C1 segment of cervical spinal cord (tissue), 14 donors: Measurements from ENCODE around the gene SLC66A3.

Source experiments
- DNase-seq, 14 donors: peaks; one replicate each; lab custom pipeline; 2025; lab: John Stamatoyannopoulos, UW

SLC66A3 gene

DNA sequence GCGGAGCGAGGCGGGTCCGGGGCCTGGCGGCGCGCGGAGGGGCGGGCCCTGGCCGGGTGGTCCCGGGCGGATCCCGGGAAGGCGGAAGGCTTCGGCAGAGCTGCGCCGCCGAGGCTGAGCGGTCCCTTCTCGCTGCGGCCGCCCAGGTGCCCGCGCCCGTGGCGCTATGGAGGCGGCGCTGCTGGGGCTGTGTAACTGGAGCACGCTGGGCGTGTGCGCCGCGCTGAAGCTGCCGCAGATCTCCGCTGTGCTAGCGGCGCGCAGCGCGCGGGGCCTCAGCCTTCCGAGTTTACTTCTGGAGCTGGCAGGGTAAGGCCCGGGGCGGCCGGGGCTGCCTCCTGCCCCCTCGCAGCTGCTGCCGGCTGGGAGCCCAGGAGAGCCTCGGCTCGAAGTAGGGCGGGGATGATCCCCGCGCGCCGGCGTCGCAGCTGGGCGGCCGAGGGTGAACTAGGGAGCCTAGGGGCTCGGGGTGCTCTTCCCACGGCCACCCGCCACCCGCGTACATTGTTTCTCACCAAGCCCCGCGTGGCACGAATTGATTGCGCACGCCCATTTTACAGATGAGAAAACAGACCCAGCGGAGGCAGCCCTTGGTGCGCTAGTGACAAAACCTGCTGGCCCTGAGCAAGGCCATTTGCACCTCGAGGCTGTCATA lies at the start of gene SLC66A3:
Gene SLC66A3 (plus strand): TSS at position 87 of the 655 bp plus-strand sequence. CDS start 80 bp downstream, at position 167.
- peak in 6 of 14 donors; percentile 80 to 94 (median 86) for DNase-seq

- DNase-seq = no peak
Measured at GRCh38 chr2:11109002-11109401, 46.3 kb upstream of the SLC66A3 start.

GRCh38 chr2:11112870-11113428 lies 42.3 kb upstream of the SLC66A3 start:
- no peak for DNase-seq

DNA sequence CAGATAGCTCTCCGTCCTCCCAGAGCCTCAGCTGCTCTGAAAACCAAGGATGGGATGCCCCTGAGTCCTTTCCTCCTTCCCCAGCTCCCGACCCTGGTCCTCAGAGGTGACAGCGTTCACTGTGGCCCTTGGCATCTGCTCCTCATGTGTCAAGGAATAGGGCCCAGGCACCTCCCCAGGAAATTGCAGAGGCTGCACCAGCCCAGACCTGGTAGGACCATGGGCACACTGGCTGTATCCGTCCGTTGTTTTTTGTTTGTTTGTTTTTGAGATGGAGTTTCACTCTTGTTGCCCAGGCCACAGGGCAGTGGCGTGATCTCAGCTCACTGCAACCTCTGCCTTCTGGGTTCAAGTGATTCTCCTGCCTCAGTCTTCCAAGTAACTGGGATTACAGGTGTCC lies 37.5 kb upstream of the SLC66A3 start:
- DNase-seq = no peak

DNA sequence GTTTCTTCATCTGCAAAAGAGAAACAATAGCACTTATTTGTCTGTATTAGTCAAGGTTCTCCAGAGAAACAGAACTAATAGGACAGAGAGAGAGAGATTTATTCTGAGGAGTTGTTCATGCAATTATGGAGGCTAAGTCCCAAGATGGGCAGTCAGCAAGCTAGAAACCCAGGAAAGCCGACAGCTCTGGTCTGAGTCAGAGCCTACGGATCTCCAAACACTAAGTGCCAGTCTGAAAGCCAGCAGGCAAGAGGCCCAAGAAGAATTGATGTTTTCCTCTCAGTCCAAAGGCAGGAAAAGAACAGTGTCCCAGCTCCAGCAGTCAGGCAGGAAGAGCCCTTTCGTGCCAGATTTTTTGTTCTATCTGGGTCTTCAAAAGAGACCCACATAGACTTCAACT lies 36.5 kb upstream of the SLC66A3 start:
- DNase-seq = peak in 1 of 14 donors; percentile 18

DNA sequence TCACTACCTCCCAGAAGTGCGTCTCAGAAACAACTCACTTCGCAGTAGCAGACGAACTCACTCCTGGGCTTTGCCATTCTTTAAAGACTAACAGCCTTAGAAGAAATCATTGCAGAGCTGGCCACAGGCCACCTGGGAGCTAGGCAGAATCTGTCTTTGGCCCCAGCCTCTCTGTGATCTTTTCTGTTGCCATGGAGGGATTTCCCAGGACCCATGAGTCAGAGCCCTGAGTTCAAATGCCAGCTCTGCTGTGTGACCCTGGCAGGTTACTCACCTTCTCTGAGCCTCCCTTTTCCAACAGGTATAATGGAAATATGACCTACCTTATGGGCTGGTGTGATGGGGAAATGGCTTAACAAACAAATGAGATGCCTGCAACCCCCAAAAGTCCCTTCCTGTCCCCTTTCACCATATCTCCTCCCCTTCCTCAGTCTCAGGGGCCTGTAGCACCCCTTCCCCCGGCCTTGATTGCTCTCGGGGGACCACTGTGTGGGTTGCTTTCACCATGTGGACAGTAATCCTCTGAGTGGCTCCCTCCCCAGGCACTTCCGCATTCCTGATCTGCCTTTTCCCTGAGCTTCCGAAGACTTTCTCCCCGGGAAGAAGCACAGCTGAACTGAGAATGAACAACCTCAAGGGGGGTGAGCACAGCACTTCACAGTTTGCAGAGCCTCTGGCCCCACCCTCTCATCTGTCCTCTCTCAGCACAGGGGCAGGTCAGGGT lies 34.0 kb upstream of the SLC66A3 start:
- peak in 1 of 14 donors; percentile 41 for DNase-seq

DNA sequence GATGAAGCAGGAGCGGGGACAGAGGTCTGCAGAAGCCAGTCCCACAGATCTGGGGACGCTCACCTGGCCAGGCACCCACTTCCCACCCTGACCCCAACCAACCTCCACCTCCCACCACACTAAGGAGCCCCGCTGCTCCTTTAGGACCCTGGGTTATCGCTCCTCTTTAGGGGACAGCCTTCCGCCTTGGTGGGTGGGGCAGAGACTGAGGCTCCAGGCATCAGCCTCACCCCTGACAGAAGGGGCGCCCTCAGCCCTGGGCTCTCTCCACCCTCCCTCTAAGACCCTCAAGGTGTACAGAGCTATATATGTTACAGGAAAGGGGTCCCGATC lies 33.5 kb upstream of the SLC66A3 start:
- no peak for DNase-seq

- DNase-seq = no peak
Measured at GRCh38 chr2:11122380-11122779, 32.9 kb upstream of the SLC66A3 start.

GRCh38 chr2:11123001-11123809 lies 32.1 kb upstream of the SLC66A3 start:
- no peak for DNase-seq

DNA sequence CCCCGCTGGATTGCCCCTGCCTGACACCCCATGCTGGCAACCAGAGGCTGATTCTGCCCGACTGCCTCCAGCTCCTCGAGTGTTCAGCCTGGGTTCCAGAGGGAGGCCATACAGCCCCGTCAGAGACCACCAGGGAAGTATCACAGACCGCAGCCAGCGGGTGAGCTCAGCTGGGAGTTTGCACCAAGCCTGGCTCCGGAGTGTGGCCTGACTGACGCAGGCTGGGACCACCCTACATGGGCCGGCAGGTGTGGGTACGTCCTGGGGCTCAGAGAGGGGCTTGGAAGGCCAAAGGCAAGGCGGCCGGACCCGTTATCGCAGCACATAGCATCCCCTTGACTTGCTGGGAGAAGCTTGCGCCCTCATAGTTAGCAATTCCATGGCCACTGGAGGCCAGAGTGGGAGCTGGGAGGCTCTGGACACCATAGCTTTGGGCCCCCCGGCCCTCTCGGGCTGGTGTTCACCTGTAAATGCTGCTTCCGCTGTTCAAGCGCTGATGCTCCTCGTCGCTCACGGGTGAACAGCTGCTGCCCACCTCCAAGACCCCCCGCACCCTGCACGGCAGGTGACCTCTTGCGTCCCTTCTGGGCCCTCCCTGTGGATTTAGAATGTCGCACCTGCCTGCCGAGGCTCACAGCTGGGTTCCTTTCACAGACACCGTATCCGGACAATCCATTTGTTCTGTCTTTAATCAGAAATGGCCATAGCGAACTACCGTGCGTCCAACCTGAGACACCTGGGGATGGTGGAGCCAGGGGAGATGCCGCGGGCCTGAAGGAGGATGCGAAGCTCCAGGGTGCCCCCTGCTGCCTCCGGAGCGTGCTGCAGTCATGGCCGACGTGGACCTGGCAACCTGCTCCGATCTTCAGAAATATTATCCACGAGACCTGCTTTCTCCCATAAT lies 31.2 kb upstream of the SLC66A3 start:
- peak in 8 of 14 donors; percentile 5 to 49 (median 22) for DNase-seq

DNA sequence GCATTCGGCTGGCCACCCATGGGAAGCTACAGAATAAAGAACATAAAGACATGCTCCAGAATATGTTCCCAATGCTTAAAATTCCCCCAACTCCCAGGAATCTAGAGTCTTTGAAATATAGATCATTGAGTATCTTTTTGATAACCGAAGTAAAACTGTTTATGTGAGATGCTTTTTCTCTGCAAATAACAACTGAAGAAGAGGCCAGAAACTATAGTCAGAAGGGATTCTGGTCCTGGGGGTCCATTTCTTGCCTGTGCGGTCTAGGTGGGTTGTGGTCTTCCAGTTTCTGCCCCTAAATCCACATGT lies 30.6 kb upstream of the SLC66A3 start:
- DNase-seq = no peak

GRCh38 chr2:11127761-11128160 lies 27.5 kb upstream of the SLC66A3 start:
- no peak for DNase-seq

- no peak for DNase-seq
Measured at GRCh38 chr2:11128243-11128951, 26.9 kb upstream of the SLC66A3 start.

- peak in 1 of 14 donors; percentile 32 for DNase-seq
Measured at GRCh38 chr2:11129598-11130449, 25.4 kb upstream of the SLC66A3 start.

DNA sequence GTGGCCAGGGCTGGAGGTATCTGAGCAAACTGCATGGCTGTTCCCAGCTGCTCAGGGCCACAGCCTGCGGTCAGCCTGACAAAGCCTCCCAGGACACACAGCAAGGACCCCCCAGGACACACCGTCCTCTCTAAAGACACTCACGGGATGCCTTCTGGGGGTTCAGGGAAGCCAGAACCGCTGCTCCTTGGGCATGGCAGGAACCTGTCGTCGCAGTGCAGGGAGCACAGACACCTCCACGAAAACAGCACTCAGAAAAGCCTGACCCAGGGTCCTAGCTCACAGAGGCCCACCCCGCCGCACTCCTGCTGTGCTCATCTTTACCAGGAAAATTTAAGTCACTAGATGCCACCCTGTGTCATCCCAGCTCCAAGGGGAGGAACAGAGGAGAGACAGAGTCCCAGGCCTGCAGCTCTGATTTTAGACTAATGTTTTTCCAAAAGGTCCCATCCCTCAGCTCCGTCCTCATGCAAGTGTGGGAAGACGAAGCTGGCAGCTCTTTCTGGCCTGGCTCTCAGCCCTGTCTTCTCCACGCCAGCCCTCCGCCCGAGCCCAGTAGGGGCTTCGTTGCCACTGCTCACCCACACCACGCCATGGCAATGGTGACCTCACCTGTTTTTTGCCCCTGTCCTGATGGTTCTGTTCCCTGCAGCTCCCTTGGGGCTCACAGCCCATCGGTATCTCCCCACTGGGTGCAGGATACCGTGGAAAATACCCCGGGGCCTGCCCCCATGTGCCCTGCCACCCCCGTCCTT lies 23.9 kb upstream of the SLC66A3 start:
- DNase-seq = no peak

GRCh38 chr2:11132036-11132671 lies 23.1 kb upstream of the SLC66A3 start:
- DNase-seq = no peak

GRCh38 chr2:11133238-11133935 lies 21.9 kb upstream of the SLC66A3 start:
- DNase-seq = no peak

DNA sequence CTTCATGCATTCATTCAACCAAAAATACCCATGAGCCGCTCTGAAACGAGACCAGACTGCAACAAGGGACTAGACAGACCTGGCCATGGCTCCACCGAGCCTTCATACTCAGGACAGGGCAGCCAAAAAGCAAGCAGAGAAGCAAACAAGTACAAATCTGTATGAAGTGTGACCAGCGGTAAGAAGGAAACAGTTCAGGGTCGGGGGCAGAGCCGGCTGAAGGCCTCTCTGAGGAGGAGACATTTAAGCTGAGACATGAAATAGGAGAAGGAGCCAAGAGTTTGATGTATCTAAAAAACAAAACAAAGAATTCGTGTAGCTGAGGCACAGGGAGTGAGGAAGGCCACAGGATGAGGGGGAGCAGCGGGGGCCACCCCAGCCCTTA lies 21.3 kb upstream of the SLC66A3 start:
- DNase-seq = no peak
